ENCODE measurements around the gene ADRA1B. TPM values are rescaled to one million over a fixed set of nuclear protein-coding genes. Genes with fewer than 3 reads are reported as not detected.
A peak's percentile ranks its signal among the peaks of the same experiment; 100 is the strongest.

The ADRA1B gene
- polyA plus RNA-seq, 2 of the 4 experiments (the other 2 are of a cell fraction): 4.4 to 8.5 TPM

GRCh38 chr5:160021831-160022446, 105.7 kb downstream of the ADRA1B start:
- peak; percentile 58 to 61 for DNase-seq (ENCODE audit: low read depth in 1 of 2, low spot score in 1 of 2)
- 6% methylated on average over 3 of the region's 3 CpGs for WGBS (ENCODE audit: missing lambda C conversion rate)
- Histone ChIP-seq H3K27ac (no peak overlapping the region), H3K4me2 (no peak overlapping the region), H3K9me3 (no peaks in the 10 kb centered on the region), H3K4me3 (no peak overlapping the region), H3K4me1 (no peaks in the 10 kb centered on the region)
- POLR2A ChIA-PET: interaction anchor here (0.6 to 1.0 kb wide), 2 partner anchors 13 to 177 kb away, joined by 3 to 4 read pairs; partner anchors contain the start of gene TTC1
- TF ChIP-seq SMC3 (IDR thresholded peaks at IDR 0.05) (peak; percentile 65; the same call in 2 of the 3 replicates), RAD21 (conservative IDR thresholded peaks at IDR 0.05 in 1 of 2, IDR thresholded peaks at IDR 0.05 in 1 of 2) (peak; percentile 77 to 81), CTCF (IDR thresholded peaks at IDR 0.05) (peak; percentile 80), MAZ (IDR thresholded peaks at IDR 0.05; ENCODE audit: borderline replicate concordance, low read depth, low read length) (no peak)
- FAIRE-seq: no peak
- CTCF ChIA-PET: interaction anchor here (0.5 to 4.3 kb wide), 79 partner anchors 9 to 687 kb away, joined by 3 to 87 read pairs (median 4); partner anchors contain the start of genes C1QTNF2, PTTG1 and TTC1
- peak; percentile 93 to 97 for ATAC-seq

Small RNA genes within 50 kb of the gene (small RNA-seq; reads per million reads assigned to genes)
- gene RF00019: 0 reads per million in 6 experiments

Other genes starting within 250 kb of the ADRA1B start
- 48.6 and 64.9 TPM in 2 replicates for gene TTC1, start 92.7 kb downstream of the ADRA1B start, polyA plus RNA-seq (2011; rRNA removed)
- 77.8 to 79.7 TPM (median 78.1 TPM) in 3 replicates for gene TTC1, start 92.7 kb downstream of the ADRA1B start, polyA plus RNA-seq (2017; fragmentation: RNase III; extraction: RNeasy Plus Mini Kit Qiagen cat#74134 plus additional on column Dnase treatment)
- 10.9 and 15.2 TPM in 2 replicates for gene PWWP2A, start 203.0 kb downstream of the ADRA1B start, polyA plus RNA-seq (2011; rRNA removed)
- 8.7 to 9.0 TPM (median 8.8 TPM) in 3 replicates for gene PWWP2A, start 203.0 kb downstream of the ADRA1B start, polyA plus RNA-seq (2017; fragmentation: RNase III; extraction: RNeasy Plus Mini Kit Qiagen cat#74134 plus additional on column Dnase treatment)

Data from A549 (cell line).